ENCODE data around the gene GALNT4.

The GALNT4 gene

DNA sequence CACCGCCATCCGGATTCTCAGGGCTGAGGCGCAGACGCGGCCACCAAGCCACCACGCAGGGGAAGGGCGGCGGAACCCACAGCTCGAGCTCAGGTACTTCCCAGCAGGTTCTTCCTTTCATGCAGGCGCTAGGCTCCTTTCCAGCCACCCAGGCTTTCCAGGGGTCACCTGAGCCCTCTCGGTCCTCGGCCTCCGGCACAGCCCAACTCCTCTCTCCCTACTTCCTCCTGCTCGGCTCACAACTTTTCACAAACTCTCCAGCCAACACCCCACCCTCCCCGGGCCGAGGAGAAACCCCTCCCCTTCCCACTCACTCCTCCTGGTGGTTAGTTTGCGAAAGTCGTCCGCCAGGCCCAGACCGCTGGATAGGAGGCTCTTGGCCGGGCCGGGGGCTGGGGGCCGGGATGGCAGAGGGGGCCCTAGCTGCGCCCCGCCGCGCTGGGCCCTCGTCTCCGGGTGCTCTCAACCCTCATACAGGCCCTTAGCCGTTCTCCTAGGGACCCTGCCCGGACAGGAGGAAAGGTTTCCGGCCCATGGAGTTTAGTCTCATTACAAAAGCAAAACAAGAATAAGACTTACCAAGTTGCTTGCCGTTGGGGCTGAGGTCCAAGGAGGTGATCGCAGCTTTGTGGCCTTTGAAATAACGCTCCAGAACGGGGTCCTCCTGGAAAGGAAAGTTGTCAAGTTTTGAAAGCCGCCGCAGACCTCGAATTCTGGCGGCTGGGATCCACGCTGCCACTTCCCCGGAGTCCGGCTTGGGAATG is at the start of gene GALNT4:
TSS of gene GALNT4 (minus strand) at position 256 of the 764 bp plus-strand sequence. CDS start at position 9, 247 bp downstream.
- DNase-seq, result peak; percentile 65

- DNase-seq, result no peak
Observed at GRCh38 chr12:89573051-89573810, 48.6 kb upstream of the GALNT4 start.

DNA sequence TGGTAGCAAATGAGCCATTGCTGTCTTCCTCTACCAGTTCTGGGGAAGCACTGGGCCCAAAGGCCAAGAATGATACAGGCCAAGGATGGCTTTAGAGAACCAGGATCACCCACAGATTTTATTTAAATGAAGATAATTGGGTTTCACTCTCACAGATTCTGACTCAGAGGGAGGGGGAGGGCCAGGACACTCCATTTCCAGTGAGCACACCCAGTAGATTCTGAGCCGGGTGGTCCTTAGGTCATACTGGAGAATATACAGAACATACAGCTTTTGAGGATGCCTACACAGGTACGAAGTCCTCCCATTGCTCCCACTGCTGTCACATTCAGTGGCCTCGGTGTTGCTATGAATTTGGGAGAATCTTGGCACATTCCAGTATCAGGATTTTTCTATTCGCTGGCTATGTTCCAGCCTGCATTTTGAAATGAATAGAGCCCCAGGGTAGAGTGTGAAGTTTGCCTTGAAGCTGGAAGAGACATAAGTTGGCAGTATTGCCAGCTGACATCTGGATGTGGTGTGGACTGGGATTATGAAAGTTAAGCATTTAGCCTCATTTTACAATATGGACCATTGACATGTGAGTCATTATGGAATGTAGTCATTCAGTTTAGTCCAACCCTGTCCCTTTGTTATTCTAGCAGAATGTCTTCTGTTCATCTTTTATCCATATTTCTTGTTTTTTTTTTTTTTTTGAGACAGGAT is 47.0 kb upstream of the GALNT4 start:
- no peak for DNase-seq

- no peak for DNase-seq
Observed at GRCh38 chr12:89568484-89568883, 43.9 kb upstream of the GALNT4 start.

GRCh38 chr12:89567691-89568239 is 43.2 kb upstream of the GALNT4 start:
- DNase-seq, result no peak

- DNase-seq, result no peak
Observed at GRCh38 chr12:89566615-89567014, 42.0 kb upstream of the GALNT4 start.

DNA sequence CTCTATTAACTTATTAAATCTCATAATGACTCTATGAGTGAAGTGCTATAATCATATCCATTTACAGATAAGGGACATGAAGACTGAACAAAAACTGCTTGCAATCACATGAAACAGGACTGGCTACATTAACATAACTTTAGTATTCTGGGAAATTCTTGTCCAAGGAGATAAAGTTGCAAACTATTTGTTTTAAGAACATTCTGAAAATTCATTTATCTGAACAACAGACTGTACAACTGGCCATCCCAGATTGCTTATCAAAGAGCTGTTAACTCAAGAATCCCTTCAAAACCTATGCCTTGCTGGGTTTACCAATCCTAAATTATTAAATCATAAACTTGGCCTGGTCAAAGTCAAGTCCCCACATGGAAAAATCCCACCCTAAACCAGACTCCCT is 40.4 kb upstream of the GALNT4 start:
- no peak for DNase-seq

DNA sequence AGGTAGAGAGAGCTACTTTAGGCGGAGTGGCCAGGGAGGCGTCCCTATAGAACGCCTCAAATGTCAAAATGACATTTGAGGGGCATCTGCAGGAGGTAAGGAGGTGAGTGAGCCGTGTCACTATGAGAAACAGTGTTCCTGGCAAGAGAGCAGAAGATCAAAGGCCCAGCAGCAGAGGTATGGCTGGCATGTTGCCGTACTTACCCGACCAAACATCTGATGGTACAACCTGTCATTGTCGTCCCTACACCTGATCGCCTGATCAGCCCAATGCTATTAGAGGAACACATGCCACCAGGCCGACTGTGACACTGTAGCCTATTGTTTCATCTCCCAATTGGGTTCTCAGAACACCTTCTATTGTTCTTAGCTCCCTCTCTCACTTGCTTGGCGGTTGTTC is 35.2 kb upstream of the GALNT4 start:
- no peak for DNase-seq

DNA sequence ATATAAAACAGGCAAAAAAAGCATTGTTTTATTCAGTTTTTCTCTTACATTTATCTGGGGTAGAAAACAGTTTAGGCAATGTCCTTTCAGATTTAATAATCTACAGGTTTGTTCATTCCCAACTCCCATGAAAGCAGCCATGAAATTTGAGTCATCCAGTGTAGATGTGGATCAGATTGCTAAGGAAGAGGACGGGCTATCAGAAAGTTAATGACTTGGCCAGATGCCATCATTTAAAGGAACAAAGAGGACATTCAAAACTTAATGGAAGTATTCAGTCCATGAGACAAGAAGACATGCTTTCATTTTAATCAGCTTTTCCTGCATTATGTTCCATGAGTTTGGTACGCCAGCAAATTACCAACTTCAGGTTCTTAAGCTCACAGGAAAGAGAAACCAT is 32.4 kb upstream of the GALNT4 start:
- no peak for DNase-seq

DNA sequence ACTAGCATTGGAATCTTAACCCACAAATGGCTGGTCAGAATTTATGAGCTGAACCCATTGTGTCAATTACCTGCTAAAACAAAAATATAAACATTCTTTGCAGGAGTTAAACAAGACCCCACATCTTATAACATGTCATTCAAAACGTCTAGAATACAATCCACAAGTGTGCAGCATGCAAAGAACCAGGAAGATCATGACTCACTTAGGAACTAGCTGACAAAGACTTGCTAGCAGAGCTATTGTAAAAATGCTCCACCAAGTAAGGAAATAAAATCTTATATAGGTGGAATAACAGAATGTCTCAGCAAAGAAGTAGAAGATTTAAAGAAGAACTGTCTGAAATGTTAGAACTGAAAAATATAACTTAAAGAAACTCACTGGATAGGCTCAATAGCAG is 27.8 kb upstream of the GALNT4 start:
- no peak for DNase-seq

GRCh38 chr12:89551747-89552146 is 27.2 kb upstream of the GALNT4 start:
- DNase-seq, result no peak

- no peak for DNase-seq
Observed at GRCh38 chr12:89547101-89547500, 22.5 kb upstream of the GALNT4 start.

- DNase-seq, result no peak
Observed at GRCh38 chr12:89546151-89546550, 21.6 kb upstream of the GALNT4 start.

DNA sequence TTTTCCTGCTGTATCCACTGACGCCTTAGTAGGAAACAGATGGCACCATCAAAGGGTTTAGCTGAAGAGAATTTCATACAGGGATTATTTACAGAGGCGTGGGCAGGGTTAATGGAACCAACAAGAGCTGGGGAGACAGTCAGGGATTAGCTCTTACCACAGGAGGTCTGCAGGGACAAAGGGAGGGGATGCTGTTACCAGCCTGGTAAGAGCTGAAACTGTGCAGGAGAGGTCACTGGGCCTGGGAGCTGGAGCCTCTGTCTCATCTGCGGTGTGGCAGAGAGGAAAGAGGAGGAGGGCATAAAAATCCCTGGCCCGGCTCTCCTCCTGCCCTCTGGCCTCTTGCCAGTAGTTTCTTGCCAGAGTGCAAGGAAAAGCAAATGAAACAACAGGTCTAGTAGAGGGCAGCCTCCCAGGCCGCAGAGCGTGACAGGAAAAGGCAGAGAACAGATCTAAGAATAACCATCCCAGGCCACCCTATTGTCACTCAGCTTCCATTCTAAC is 20.1 kb upstream of the GALNT4 start:
- no peak for DNase-seq

GRCh38 chr12:89544022-89544421 is 19.4 kb upstream of the GALNT4 start:
- DNase-seq, result no peak

DNA sequence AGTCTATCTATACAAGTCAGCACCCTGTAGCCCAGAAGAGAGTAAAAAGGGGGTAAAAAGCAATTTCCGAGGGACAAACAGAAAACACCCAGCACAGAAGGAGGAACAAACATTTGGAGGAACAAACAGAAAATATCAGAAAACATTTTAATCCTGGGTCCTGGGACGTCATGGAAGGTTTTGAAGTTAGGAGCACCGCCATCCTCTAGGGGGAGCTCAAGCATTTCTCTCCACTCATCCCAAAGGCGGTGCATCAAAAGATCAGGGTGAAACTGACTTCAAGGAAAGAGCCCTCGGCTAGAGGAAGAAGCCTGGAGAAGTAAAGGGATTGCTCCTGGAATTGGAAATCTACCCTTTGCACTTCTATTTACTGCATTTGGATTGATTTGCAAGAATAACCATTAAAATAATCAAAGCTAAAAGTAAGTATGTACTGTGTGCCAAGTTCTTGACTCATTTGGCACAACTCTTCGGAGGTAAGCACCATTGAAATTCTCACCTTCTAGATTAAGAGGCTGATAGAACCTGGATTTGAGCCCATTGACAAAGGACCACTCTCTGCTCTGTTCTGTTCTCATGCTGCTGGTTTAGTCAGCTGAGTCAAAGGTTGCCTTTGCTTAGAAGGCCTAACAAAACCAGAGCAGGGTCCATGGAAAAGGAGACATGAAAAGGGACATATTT is 18.5 kb upstream of the GALNT4 start:
- DNase-seq, result peak; percentile 36

- no peak for DNase-seq
Observed at GRCh38 chr12:89542236-89542635, 17.6 kb upstream of the GALNT4 start.

- DNase-seq, result no peak
Observed at GRCh38 chr12:89540586-89540985, 16.0 kb upstream of the GALNT4 start.

- no peak for DNase-seq
Observed at GRCh38 chr12:89539426-89540223, 15.0 kb upstream of the GALNT4 start.

DNA sequence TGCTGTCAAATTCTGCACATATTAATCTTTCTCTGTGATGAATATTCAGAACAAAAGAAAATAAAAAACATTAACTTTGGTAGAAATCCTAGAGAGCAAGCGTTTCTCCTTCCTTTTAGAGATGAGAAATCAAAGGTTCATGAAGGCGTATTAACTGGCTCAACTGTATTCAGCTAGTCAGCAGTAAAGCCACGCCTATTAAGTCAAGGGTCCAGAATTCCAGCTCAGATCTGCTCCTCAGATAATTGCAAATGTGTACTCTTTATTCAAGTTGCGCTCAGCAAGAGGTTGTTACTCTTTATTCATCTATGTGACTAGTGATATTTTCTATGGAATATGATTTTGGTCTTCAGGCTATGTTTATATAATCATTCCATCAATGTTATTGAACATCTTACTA is 14.3 kb upstream of the GALNT4 start:
- DNase-seq, result no peak

DNA sequence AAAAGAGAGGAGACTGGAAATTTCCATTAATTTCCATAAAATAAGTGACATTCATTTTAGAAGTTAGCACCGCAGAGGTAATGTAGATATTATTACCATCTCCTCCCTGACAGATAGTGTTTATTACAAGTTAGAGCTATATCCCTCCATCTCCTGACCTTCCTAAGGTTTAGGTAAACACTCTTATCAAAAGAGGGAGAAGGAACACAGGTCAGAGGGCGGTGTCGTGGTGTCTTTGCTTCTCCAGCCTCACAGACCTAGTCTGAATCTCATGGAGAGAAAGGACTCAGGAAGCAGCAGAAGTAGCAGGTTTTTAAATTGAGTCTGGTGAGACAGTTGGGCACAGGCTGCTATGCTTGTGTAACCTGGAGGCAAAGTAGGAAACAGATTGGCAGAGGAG is 12.8 kb upstream of the GALNT4 start:
- DNase-seq, result no peak

DNA sequence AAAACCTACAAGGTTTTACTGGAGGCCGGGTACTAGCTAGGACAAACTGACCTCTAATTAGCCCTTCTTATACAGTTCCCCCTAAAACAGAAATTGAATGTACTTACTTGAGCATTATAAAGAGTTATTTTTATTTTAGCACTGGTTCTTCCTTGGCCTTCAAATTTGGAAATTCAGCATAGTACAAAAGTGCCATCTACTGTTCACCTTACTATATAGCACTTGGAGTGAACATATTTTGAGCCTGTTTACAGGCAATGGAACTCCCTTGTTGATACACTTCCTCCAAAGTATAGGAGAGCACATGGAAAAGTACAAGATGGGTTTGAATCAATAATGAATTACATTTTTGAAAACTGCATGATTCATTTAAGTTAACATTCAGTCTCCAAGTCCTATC is 5.1 kb upstream of the GALNT4 start:
- DNase-seq, result no peak

Data from stimulated activated naive CD4-positive, alpha-beta T cell treated with Interleukin-2 at 50 U/mL for 16 hours (primary cell).